MM.1S (cell line): ENCODE data around the gene PTPN13.

Experiments used
- DNase-seq: peaks from one replicate; pipeline ENCODE4 v3.0.0-alpha.2; 2015
- H2AFZ ChIP-seq: fragments of 300-600 bp; sonication (generic); 2 replicates; pipeline ENCODE4 v1.6.0; 2016; ENCODE audit warnings: antibody characterized with exemption, low read length
- H3F3A ChIP-seq: fragments of 300-600 bp; sonication (generic); 2 replicates; pipeline ENCODE4 v1.6.1; 2016; ENCODE audit warnings: mild to moderate bottlenecking, antibody characterized with exemption, low read length, moderate library complexity, mixed read lengths; ENCODE audit not compliant: insufficient read depth
- H3K27ac ChIP-seq: fragments of 300-600 bp; sonication (generic); 2 replicates; pipeline ENCODE4 v1.5.1; 2016; ENCODE audit warnings: mild to moderate bottlenecking, low read length
- H3K27me3 ChIP-seq: fragments of 300-600 bp; sonication (generic); replicated peaks from 2 replicates; pipeline ENCODE4 v1.6.0; 2016; ENCODE audit warnings: low read length; ENCODE audit not compliant: insufficient read depth
- H3K36me3 ChIP-seq: fragments of 300-600 bp; sonication (generic); replicated peaks from 2 replicates; pipeline ENCODE4 v1.6.1; 2016; ENCODE audit warnings: mild to moderate bottlenecking, low read length, mixed read lengths; ENCODE audit not compliant: insufficient read depth
- H3K4me1 ChIP-seq: fragments of 300-600 bp; sonication (generic); 2 replicates; pipeline ENCODE4 v1.6.1; 2016; ENCODE audit warnings: low read length, mixed read lengths
- H3K4me2 ChIP-seq: fragments of 300-600 bp; sonication (generic); 2 replicates; pipeline ENCODE4 v1.6.0; 2016; ENCODE audit warnings: low read depth, low read length
- H3K4me3 ChIP-seq: fragments of 300-600 bp; sonication (generic); 2 replicates; pipeline ENCODE4 v1.5.1; 2016; ENCODE audit warnings: low read length, mixed read lengths
- H3K79me2 ChIP-seq: fragments of 300-600 bp; sonication (generic); 2 replicates; pipeline ENCODE4 v1.6.1; 2016; ENCODE audit warnings: mixed run types, low read length, mixed read lengths
- H3K9ac ChIP-seq: fragments of 300-600 bp; sonication (generic); 2 replicates; pipeline ENCODE4 v1.6.1; 2016; ENCODE audit warnings: low read length, mixed read lengths
- H3K9me2 ChIP-seq: fragments of 300-600 bp; sonication (generic); replicated peaks from 2 replicates; pipeline ENCODE4 v1.6.1; 2016; ENCODE audit warnings: mild to moderate bottlenecking, low read length, mixed read lengths; ENCODE audit not compliant: insufficient read depth
- H3K9me3 ChIP-seq: fragments of 300-600 bp; sonication (generic); replicated peaks from 2 replicates; pipeline ENCODE4 v1.6.1; 2016; ENCODE audit warnings: mild to moderate bottlenecking, low read length, mixed read lengths; ENCODE audit not compliant: insufficient read depth
- H4K20me1 ChIP-seq: fragments of 300-600 bp; sonication (generic); 2 replicates; pipeline ENCODE4 v1.6.1; 2016; ENCODE audit warnings: mild to moderate bottlenecking, low read length, moderate library complexity, mixed read lengths; ENCODE audit not compliant: insufficient read depth
- CTCF ChIP-seq: fragments of 300-600 bp; sonication (generic); IDR thresholded peaks from 2 replicates; pipeline ENCODE4 v1.5.1; 2016; ENCODE audit warnings: antibody characterized with exemption, low read length, mixed read lengths
- EZH2 ChIP-seq: fragments of 300-600 bp; sonication (generic); optimal IDR thresholded peaks from 2 replicates; pipeline ENCODE3; 2017; ENCODE audit warnings: low read depth, mild to moderate bottlenecking, antibody characterized with exemption, low read length, mixed read lengths
- EZH2phosphoT487 ChIP-seq: fragments of 300-600 bp; sonication (generic); IDR thresholded peaks from 2 replicates; pipeline ENCODE4 v1.6.1; 2018; ENCODE audit warnings: antibody characterized with exemption, low read length

PTPN13 gene

GRCh38 chr4:86762649-86763048 is 168.5 kb downstream of the PTPN13 start:
- H4K20me1 ChIP-seq: no peaks in the 10 kb centered on the region

GRCh38 chr4:86769794-86770193 is 175.7 kb downstream of the PTPN13 start:
- Histone ChIP-seq H3K4me3 (no peak overlapping the region), H3K27me3 (no peaks in the 10 kb centered on the region), H2AFZ (no peak overlapping the region), H3K36me3 (no peaks in the 10 kb centered on the region), H3K4me2 (no peak overlapping the region), H3K9me2 (no peaks in the 10 kb centered on the region), H3K9me3 (no peaks in the 10 kb centered on the region), H4K20me1 (no peaks in the 10 kb centered on the region), H3K27ac (no peak overlapping the region), H3K4me1 (no peaks in the 10 kb centered on the region), H3K79me2 (no peaks in the 10 kb centered on the region), H3F3A (no peaks in the 10 kb centered on the region), H3K9ac (no peak overlapping the region)
- DNase-seq: no peak
- no peak for TF ChIP-seq EZH2phosphoT487
- no peak for TF ChIP-seq CTCF
- TF ChIP-seq EZH2: no peak

More at GRCh38 chr4:86762649-86763048, 168.5 kb downstream of the PTPN13 start:
- DNase-seq: no peak
- H3K4me2 ChIP-seq: no peak overlapping the region
- no peaks in the 10 kb centered on the region for H3F3A ChIP-seq
- no peak overlapping the region for H3K27ac ChIP-seq
- H3K9ac ChIP-seq: no peak overlapping the region
- H3K4me3 ChIP-seq: no peak overlapping the region
- no peaks in the 10 kb centered on the region for H3K9me3 ChIP-seq
- TF ChIP-seq EZH2phosphoT487 (no peak), EZH2 (no peak), CTCF (no peak)
- H3K9me2 ChIP-seq: no peaks in the 10 kb centered on the region
- no peaks in the 10 kb centered on the region for H3K36me3 ChIP-seq
- H3K27me3 ChIP-seq: no peaks in the 10 kb centered on the region
- H3K4me1 ChIP-seq: no peaks in the 10 kb centered on the region
- no peak overlapping the region for H2AFZ ChIP-seq
- H3K79me2 ChIP-seq: no peaks in the 10 kb centered on the region

- Histone ChIP-seq H3K9me2 (no peaks in the 10 kb centered on the region), H3K4me2 (no peak overlapping the region), H3K4me1 (no peaks in the 10 kb centered on the region), H3K27me3 (no peaks in the 10 kb centered on the region), H4K20me1 (no peaks in the 10 kb centered on the region), H3K9ac (no peak overlapping the region), H3K36me3 (no peaks in the 10 kb centered on the region), H2AFZ (no peak overlapping the region), H3K9me3 (no peaks in the 10 kb centered on the region), H3K4me3 (no peak overlapping the region), H3K27ac (no peak overlapping the region), H3F3A (no peaks in the 10 kb centered on the region), H3K79me2 (no peaks in the 10 kb centered on the region)
- no peak for DNase-seq
- no peak for TF ChIP-seq CTCF
- no peak for TF ChIP-seq EZH2phosphoT487
- no peak for TF ChIP-seq EZH2
Observed at GRCh38 chr4:86771141-86771540, 177.0 kb downstream of the PTPN13 start.
